Erythroblast (primary cell): ENCODE measurements around the gene SS18L1.

Source experiments
- DNase-seq, 2 experiments: peaks; one replicate each; lab custom pipeline; 2025; lab: John Stamatoyannopoulos, UW
- GATA1 ChIP-seq: IDR thresholded peaks from 2 replicates; pipeline ENCODE4 v1.6.1; 2011; ENCODE audit warnings: low read depth, mild to moderate bottlenecking, control low read depth, low read length, moderate library complexity
- POLR2A ChIP-seq: IDR thresholded peaks from 2 replicates; pipeline ENCODE4 v1.6.1; 2011; ENCODE audit warnings: mild to moderate bottlenecking, low read length

The SS18L1 gene

GRCh38 chr20:62186887-62187866 lies 43.6 kb downstream of the SS18L1 start:
- no peak for DNase-seq
- TF ChIP-seq POLR2A (no peak), GATA1 (no peak)

- TF ChIP-seq POLR2A, result no peak
- no peak for TF ChIP-seq GATA1
- DNase-seq, result no peak
Observed at GRCh38 chr20:62190639-62191411, 47.3 kb downstream of the SS18L1 start.

- no peak for TF ChIP-seq POLR2A
- no peak for TF ChIP-seq GATA1
- no peak for DNase-seq
Observed at GRCh38 chr20:62191781-62192559, 48.4 kb downstream of the SS18L1 start.

DNA sequence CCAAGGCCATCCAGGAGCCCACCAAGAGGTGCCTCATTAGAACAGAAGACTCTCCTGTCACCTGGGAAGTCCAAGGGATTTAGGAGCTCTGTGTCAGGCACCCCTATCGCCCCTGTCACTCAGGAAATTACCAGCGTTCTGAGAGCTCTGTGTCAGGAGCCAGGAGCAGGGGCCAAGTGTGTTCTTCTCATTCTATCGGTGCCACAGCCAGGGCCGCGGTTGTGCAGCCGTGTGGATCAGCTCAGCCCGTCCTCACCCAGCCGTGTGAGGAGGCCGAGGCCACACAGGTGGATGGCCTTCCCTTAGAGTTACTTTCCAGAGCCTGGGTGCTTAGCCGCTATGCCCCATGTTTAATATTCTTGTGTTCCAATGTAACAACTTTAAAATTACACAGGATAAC lies 49.1 kb downstream of the SS18L1 start:
- no peak for DNase-seq
- TF ChIP-seq GATA1, result no peak
- no peak for TF ChIP-seq POLR2A

- TF ChIP-seq POLR2A (no peak), GATA1 (no peak)
- no peak for DNase-seq
Observed at GRCh38 chr20:62193079-62194025, 49.8 kb downstream of the SS18L1 start.

- DNase-seq, result no peak
- TF ChIP-seq POLR2A, result no peak
- no peak for TF ChIP-seq GATA1
Observed at GRCh38 chr20:62195075-62195405, 51.5 kb downstream of the SS18L1 start.

- TF ChIP-seq GATA1 (no peak), POLR2A (no peak)
- DNase-seq, result no peak
Observed at GRCh38 chr20:62195736-62196135, 52.2 kb downstream of the SS18L1 start.

DNA sequence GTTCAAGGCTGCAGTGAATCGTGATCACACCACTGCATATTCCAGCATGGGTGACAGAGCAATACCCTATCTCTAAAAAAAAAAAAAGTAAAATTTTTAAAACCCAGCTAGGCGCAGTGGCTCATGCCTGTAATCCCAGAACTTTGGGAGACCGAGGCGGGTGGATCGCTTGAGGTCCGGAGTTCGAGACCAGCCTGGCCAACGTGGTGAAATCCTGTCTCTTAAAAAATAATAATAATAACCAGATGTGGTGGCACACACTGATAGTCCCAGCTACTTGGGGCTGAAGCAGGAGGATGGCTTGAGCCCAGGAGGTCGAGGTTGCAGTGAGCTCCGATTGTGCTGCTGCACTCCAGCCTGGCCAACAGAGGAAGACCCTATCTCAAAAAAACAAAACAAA lies 52.7 kb downstream of the SS18L1 start:
- DNase-seq, result no peak
- TF ChIP-seq POLR2A, result no peak
- TF ChIP-seq GATA1, result no peak

- DNase-seq, result no peak
- TF ChIP-seq POLR2A, result no peak
- no peak for TF ChIP-seq GATA1
Observed at GRCh38 chr20:62197311-62197710, 53.7 kb downstream of the SS18L1 start.

- no peak for DNase-seq
- no peak for TF ChIP-seq GATA1
- no peak for TF ChIP-seq POLR2A
Observed at GRCh38 chr20:62197801-62198200, 54.2 kb downstream of the SS18L1 start.

DNA sequence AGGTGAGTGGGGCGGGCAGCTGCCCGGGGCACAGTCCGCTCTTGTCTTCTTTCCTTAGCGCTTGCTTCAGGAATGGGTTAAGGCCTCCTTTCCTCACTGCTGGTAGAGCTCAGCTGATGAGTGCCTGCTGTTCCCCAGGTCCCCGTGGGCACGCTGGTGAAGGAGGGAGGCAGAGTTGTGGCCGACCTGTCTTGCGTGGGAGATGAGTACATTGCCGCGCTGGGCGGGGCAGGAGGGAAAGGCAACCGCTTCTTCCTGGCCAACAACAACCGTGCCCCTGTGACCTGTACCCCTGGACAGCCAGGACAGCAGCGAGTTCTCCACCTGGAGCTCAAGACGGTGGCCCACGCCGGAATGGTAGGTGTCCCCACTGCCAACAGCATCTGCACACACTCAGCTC lies 54.9 kb downstream of the SS18L1 start:
- TF ChIP-seq GATA1, result no peak
- TF ChIP-seq POLR2A, result no peak
- DNase-seq, result no peak

GRCh38 chr20:62198931-62199330 lies 55.4 kb downstream of the SS18L1 start:
- TF ChIP-seq POLR2A, result no peak
- no peak for TF ChIP-seq GATA1
- DNase-seq, result no peak
